CD4-positive, alpha-beta T cell treated with Interleukin-12 subunit alpha and Interleukin-12 subunit beta, for 1 hour (primary cell): ENCODE results near the gene CFAP91.
"Not testable (repeated sequence)": the region's sequence is repeated elsewhere in the genome, so short reads cannot be mapped to it uniquely, and the experiment has no call there.

Experiments
- DNase-seq: peaks from one replicate; pipeline ENCODE4 v3.0.0-alpha.2; 2020

Gene CFAP91

GRCh38 chr3:119678209-119678608 is 24.6 kb upstream of the CFAP91 start:
- not testable (repeated sequence) for DNase-seq

GRCh38 chr3:119679874-119680273 is 22.9 kb upstream of the CFAP91 start:
- no peak for DNase-seq

- DNase-seq, result peak; percentile 31
Observed at GRCh38 chr3:119681279-119681678, 21.5 kb upstream of the CFAP91 start.

- no peak for DNase-seq
Observed at GRCh38 chr3:119683421-119683820, 19.4 kb upstream of the CFAP91 start.

GRCh38 chr3:119690043-119690656 is 12.7 kb upstream of the CFAP91 start:
- DNase-seq, result no peak

GRCh38 chr3:119695480-119695879 is 7.3 kb upstream of the CFAP91 start:
- no peak for DNase-seq

DNA sequence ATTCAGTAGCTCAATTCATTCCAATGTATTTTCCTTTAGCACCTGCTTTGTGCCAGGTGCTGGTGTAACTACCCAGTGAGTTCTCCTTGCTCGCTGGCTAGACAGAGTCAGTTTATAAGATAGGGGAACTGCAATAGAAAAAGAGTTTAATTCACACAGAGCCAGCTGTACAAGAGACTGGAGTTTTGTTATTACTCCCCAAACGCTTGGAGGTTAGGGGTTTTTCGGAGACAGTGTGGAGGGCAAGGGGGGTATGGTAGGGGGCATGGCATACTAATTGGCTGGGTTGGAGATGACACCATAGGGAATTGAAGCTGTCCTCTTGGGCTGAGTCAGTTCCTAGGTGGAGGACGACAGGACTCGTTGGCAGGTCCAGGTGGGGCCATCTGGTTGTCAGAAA is 5.4 kb upstream of the CFAP91 start:
- no peak for DNase-seq

- DNase-seq, result peak; percentile 64
Observed at GRCh38 chr3:119700269-119700919, 2.4 kb upstream of the CFAP91 start.

GRCh38 chr3:119700920-119701734 is 1.7 kb upstream of the CFAP91 start:
- peak; percentile 8 for DNase-seq

GRCh38 chr3:119703820-119704531 is 1.2 kb downstream of the CFAP91 start:
- DNase-seq, result no peak

DNA sequence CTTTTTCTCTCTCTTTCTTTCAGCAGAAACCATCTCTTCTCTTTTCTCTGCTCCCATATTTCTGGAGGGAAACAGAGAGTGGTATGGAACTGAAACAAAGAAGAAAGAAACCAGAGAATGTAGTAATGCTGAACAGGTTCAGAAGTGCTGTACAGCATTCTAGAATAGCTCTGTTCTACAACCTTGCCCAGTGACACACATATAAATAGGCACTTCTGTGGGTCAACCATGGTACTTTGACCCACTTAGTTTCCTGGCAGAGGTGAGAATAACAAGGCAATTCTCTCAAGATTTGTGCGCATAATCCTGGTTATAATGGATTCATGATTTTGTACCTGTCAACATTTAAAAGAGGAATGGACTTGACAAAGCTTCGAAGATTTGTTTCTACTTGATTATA is 12.3 kb downstream of the CFAP91 start:
- DNase-seq, result no peak

DNA sequence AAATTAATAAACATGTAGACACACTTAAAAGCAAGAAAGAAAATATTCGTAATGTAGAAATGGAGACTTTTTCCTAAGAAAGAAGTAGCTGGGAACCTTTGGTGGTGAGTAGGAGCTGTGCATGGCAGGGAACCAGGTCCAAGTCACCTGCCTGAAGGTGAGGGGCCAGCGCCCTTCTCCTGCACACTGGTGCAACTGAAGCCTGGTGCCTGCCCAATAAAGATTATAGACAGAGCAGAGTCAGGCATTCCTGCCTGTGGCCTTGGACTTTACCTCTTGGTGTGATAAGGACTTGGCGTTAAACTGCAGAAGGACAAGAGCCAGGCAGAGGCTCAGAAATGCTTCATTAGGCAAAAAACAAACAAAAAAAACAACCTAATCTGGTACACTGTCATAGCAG is 14.2 kb downstream of the CFAP91 start:
- DNase-seq, result no peak

- DNase-seq, result no peak
Observed at GRCh38 chr3:119717520-119717919, 14.7 kb downstream of the CFAP91 start.

GRCh38 chr3:119723022-119723421 is 20.2 kb downstream of the CFAP91 start:
- DNase-seq, result no peak

GRCh38 chr3:119726909-119727308 is 24.1 kb downstream of the CFAP91 start:
- no peak for DNase-seq

DNA sequence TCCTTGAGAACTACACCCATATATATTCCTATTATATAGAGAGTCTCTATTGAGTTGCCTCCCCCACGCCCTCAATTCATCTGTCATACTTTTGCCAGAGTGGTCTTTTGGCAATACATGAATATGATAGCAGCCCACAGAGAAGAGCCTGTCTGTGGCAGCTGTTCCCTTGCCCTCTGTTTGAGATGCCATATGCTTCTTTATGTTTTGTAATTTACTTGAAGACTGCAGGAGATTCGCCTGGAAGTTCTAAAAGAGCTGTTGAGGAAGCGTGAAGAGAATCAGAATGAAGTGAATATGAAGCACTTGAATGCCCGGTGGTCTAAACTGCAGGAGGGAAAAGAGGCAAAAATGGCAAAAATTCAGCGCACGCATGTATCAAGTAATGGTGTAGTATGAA is 27.2 kb downstream of the CFAP91 start:
- no peak for DNase-seq

GRCh38 chr3:119731560-119732343 is 28.9 kb downstream of the CFAP91 start:
- DNase-seq, result no peak

- DNase-seq, result no peak
Observed at GRCh38 chr3:119733812-119734211, 31.0 kb downstream of the CFAP91 start.

DNA sequence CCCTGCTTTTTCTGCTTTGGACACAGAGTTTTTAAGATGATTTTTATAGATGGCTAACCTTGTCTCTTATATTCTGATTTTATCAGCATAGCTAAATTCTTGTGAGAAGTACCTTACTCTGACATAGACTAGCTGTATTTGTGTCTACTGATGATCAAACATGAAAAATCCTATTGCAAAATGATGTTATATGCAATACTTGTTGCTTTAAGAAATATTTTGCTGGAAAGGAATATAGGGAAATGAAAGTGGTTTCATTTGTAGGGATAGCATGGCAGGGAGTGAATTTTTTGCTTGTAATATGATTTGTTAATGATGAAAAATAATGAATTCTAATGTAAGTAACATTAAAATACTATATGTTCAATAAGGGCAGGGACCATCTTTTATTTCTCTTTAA is 35.9 kb downstream of the CFAP91 start:
- no peak for DNase-seq

- no peak for DNase-seq
Observed at GRCh38 chr3:119741657-119742590, 39.1 kb downstream of the CFAP91 start.

DNA sequence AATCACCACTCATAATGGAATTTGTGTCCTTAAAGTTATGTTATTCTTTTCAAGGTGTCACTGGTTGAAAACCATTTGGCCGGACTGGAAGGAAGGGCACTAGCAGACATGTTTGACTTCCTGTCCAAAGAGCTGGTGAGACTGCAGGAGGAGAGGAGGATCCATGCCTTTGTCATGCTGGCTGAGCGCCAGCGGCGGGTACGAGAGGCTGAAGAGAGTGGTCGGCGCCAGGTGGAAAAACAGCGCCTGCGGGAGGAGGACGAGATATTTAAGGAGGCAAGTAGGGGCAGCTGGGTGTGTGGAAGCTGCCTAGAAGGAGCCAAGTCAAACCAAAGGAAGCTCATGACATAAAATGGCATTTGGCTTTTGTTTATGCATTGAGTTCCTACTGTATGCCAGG is 41.1 kb downstream of the CFAP91 start:
- no peak for DNase-seq
